Erythroblast (primary cell): ENCODE results near the gene PTGFRN.

Experiments used
- DNase-seq, 2 experiments: peaks; one replicate each; lab custom pipeline; 2025; lab: John Stamatoyannopoulos, UW
- GATA1 ChIP-seq: IDR thresholded peaks from 2 replicates; pipeline ENCODE4 v1.6.1; 2011; ENCODE audit warnings: low read depth, mild to moderate bottlenecking, control low read depth, low read length, moderate library complexity
- POLR2A ChIP-seq: IDR thresholded peaks from 2 replicates; pipeline ENCODE4 v1.6.1; 2011; ENCODE audit warnings: mild to moderate bottlenecking, low read length

Gene PTGFRN

GRCh38 chr1:117011334-117011733, 101.6 kb downstream of the PTGFRN start:
- TF ChIP-seq GATA1 (no peak), POLR2A (no peak)

GRCh38 chr1:117013309-117013858, 103.7 kb downstream of the PTGFRN start:
- TF ChIP-seq POLR2A (no peak), GATA1 (no peak)
- no peak for DNase-seq

More at GRCh38 chr1:117011334-117011733, 101.6 kb downstream of the PTGFRN start:
- no peak for DNase-seq

- no peak for DNase-seq
- no peak for TF ChIP-seq POLR2A
- TF ChIP-seq GATA1: no peak
These were observed 104.5 kb downstream of the PTGFRN start for GRCh38 chr1:117014209-117014608.

GRCh38 chr1:117015724-117016123, 106.0 kb downstream of the PTGFRN start:
- DNase-seq: no peak
- TF ChIP-seq POLR2A (no peak), GATA1 (no peak)

GRCh38 chr1:117017062-117017461, 107.3 kb downstream of the PTGFRN start:
- no peak for DNase-seq
- TF ChIP-seq POLR2A (no peak), GATA1 (no peak)

- DNase-seq: no peak
- no peak for TF ChIP-seq GATA1
- TF ChIP-seq POLR2A: no peak
These were observed 107.9 kb downstream of the PTGFRN start for GRCh38 chr1:117017648-117018047.

- TF ChIP-seq GATA1 (no peak), POLR2A (no peak)
- DNase-seq: no peak
These were observed 110.9 kb downstream of the PTGFRN start for GRCh38 chr1:117020526-117021156.

GRCh38 chr1:117022114-117022513, 112.4 kb downstream of the PTGFRN start:
- TF ChIP-seq POLR2A (no peak), GATA1 (no peak)
- no peak for DNase-seq

- DNase-seq: no peak
- no peak for TF ChIP-seq POLR2A
- no peak for TF ChIP-seq GATA1
These were observed 115.9 kb downstream of the PTGFRN start for GRCh38 chr1:117025568-117025967.

GRCh38 chr1:117026361-117026760, 116.6 kb downstream of the PTGFRN start:
- no peak for TF ChIP-seq POLR2A
- TF ChIP-seq GATA1: no peak
- no peak for DNase-seq

GRCh38 chr1:117029685-117030084, 120.0 kb downstream of the PTGFRN start:
- DNase-seq: no peak
- TF ChIP-seq GATA1 (no peak), POLR2A (no peak)

- DNase-seq: no peak
- no peak for TF ChIP-seq GATA1
These were observed 120.7 kb downstream of the PTGFRN start for GRCh38 chr1:117030271-117030877.

GRCh38 chr1:117032266-117032665, 122.5 kb downstream of the PTGFRN start:
- DNase-seq: no peak
- TF ChIP-seq POLR2A: no peak
- TF ChIP-seq GATA1: no peak

GRCh38 chr1:117032681-117033539, 123.2 kb downstream of the PTGFRN start:
- no peak for TF ChIP-seq GATA1
- no peak for TF ChIP-seq POLR2A
- no peak for DNase-seq

- DNase-seq: no peak
- TF ChIP-seq POLR2A (no peak), GATA1 (no peak)
These were observed 124.1 kb downstream of the PTGFRN start for GRCh38 chr1:117033772-117034171.
